Measurements from ENCODE around the gene LIM2.

Gene LIM2

DNA sequence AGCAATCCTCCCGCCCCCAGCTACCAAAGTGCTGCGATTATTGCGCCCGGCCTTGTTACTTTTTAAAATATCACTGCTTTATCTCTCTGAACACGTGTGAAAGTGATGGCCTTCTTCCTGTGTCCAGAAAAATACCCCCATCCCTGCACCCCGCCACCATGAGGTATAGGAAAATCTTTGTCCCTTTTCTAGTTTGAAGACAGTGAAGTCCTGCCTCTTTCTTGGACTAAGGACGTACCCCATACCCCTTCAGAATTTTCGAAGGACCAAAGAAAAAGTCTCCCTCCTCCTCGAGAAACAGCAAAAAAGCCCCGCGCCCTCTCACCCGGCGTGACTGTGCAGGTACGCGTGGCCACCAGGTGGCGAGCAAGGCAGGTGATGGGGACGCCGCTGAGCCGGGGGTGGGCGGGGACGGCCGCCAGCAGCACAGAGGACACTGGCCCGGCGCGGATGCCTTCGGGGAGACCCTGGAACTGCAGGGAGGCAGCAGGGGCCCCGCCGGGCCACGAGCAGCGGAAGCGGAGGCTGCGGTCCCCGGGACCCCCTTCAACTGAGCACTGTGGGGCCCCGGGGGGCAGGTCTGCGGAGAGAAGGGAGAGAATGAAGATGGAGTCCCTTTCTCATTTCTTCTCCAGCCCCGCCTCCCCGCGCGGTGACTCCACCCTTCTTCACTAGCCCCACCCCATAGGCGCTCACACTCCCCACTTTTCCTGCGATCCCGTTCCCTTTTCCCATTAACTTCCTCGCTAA is 49.0 kb downstream of the LIM2 start:
- DNase-seq = peak; percentile 79

DNA sequence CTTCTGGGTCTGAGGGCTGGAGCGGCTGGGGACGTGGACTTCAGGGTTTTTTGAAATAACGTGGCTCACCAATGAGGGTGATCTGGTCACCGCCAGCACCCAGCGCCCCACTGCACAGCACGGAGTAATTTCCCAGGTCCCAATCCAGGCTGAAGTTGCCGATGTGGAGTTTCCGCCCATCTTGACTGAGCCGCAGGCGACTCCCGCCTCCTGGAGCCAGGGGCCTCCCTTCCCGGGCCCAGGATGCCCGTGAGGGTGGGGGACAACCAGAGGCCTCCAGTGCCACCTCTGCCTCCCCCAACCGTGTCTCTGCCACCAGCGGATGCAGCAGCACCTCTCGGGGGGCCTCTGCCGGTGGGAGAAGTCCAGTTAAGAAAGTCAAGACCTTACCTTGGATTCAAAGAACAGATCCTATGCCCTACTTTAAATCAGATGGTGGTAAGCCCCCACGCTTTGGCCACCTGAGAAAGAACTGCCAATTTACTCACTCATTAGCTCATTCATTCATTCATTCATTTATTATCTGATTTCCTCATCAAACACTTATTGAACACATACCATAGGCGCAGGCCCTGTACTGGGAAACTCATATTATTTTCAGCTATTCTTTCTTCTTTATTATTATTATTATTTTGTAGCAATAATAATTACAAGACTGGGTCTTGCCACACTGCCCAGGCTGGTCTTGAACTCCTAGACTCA is 49.8 kb downstream of the LIM2 start:
- DNase-seq = no peak

DNA sequence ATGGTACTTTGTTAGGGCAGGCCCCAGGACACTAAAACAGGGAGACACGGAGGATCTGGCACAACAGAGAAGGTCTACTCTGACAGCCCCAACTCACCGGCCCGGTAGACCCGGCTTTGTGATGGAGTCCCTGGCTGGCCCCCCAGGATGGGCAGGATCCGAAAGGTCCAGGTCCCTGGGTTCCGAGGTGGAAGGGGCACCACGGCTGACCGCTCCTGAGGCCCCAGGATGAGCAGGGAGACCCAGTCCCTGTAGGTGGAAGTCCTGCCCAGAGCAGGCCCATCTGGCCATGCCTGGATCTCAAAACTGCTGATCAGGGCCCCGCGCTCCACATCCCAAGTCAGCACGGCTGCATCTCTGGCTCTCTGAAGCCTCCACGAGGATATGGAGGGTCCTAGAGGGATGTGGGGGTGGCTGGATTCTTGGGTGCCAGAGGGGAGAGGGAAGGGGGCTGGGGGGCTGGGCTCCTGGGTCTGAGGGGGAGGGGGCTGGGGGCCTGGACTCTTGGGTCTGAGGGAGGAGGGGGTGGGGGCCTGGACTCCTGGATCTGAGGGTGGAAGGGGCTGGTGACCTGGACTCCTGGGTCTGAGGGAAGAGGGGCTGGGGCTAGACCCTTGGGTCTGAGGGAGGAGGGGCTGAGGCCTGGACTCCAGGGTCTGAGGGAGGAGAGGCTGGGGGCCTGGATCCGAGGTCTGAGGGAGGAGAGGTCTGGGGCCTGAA is 50.5 kb downstream of the LIM2 start:
- no peak for DNase-seq

DNA sequence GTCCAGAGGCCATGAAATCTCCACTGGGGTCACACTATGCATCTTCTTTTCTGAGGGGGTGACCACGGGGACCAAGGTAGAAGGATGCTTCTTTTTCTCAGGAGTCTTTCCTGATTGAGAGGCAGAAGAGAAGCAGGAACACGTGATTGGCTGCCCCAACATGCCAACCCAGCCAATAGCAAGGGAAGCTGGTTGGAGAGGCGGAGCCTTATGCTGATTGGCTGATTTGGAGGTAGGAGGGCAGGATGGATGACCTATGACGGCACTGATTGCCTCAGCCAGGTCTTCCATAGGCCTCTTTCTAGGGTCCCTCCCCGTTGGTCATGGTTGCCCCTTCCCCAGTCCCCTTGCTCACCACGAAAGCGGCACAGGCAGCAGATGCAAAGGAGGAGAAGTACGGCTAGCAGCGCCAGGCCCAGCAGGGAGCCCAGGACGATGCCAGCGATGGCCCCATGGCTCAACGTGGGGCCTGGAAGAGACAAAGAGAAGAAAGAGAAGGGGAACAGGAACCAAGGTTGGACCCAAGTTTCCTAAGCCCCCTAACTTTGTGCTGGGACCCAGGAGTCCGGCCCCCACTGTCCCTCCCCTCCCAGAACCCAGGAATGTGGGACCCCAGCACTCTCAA is 53.8 kb downstream of the LIM2 start:
- peak; percentile 15 for DNase-seq

DNA sequence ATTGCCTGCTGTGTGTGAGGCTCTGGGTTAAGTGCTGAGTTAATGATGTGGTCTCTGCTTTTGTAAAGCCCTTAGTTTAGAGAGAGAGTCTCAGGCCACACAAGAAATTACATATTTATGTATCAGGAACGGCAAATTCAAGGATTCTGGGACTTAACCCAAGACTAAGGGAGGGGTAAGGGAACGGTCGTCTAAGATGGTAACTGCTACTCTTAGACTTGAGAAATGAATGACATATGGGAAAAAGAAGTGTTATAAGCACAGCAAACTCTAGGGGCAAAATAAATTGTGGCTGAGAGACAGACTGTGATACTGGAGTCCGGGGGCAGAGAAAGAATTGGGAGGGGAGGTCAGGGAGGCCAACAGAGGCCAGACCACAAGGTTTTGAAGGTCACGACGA is 56.1 kb downstream of the LIM2 start:
- no peak for DNase-seq

DNA sequence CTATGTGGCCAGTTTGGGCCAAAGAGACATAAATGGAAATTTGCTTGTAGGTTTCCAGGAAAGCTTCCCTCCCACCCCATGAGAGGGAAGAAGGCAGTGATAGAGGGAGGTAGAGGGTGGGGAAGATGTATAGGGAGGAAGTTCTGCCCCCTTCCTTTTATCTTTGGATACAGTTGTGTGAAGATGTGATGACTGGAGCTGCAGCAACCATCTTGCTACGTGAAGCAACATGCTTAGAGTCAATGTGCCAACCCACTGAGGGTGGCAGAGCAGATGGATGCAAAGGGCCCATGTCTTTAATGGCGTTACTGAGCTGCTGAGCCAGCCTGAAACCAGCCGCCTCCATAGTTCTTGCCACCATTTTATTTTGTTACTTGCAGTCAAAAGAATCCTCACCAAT is 56.6 kb downstream of the LIM2 start:
- DNase-seq = no peak

DNA sequence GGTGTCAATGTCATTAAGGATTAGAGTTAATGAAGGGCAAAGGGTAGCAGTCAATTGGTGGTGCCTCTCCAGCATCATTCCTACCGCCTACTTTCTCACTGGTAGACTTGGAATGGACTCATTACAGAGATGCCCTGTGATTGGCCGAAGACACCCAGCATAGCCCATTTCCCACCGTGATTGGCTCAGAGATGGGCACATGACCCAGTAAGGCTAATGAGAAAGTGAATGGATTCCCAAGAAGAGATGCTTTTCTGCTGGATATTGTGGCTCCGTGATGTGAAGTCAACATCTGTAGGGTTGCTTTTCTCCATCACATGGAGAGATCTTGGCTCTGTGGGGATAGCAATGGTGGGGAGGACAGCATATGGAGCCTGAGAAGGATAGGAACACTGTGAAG is 57.4 kb downstream of the LIM2 start:
- DNase-seq = no peak

All from inflammatory macrophage treated with lipopolysaccharide for 4 hours (primary cell).